GM21619 (cell line): ENCODE data around the gene MDC1.
"Not testable (repeated sequence)": the region's sequence is repeated elsewhere in the genome, so short reads cannot be mapped to it uniquely, and the experiment has no call there.

Experiments used
- ATAC-seq: cut with Tn5 transposase; IDR thresholded peaks from one replicate; pipeline ENCODE4 v1.9.1; 2021; ENCODE audit not compliant: unreplicated experiment

The MDC1 gene, protein sequence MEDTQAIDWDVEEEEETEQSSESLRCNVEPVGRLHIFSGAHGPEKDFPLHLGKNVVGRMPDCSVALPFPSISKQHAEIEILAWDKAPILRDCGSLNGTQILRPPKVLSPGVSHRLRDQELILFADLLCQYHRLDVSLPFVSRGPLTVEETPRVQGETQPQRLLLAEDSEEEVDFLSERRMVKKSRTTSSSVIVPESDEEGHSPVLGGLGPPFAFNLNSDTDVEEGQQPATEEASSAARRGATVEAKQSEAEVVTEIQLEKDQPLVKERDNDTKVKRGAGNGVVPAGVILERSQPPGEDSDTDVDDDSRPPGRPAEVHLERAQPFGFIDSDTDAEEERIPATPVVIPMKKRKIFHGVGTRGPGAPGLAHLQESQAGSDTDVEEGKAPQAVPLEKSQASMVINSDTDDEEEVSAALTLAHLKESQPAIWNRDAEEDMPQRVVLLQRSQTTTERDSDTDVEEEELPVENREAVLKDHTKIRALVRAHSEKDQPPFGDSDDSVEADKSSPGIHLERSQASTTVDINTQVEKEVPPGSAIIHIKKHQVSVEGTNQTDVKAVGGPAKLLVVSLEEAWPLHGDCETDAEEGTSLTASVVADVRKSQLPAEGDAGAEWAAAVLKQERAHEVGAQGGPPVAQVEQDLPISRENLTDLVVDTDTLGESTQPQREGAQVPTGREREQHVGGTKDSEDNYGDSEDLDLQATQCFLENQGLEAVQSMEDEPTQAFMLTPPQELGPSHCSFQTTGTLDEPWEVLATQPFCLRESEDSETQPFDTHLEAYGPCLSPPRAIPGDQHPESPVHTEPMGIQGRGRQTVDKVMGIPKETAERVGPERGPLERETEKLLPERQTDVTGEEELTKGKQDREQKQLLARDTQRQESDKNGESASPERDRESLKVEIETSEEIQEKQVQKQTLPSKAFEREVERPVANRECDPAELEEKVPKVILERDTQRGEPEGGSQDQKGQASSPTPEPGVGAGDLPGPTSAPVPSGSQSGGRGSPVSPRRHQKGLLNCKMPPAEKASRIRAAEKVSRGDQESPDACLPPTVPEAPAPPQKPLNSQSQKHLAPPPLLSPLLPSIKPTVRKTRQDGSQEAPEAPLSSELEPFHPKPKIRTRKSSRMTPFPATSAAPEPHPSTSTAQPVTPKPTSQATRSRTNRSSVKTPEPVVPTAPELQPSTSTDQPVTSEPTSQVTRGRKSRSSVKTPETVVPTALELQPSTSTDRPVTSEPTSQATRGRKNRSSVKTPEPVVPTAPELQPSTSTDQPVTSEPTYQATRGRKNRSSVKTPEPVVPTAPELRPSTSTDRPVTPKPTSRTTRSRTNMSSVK (N-terminal part only)

GRCh38 chr6:30717129-30717844 lies at the start of gene MDC1:
MDC1 (minus strand) TSS chr6:30717281; CDS start chr6:30715175, 2,106 bp downstream.
- ATAC-seq = peak; percentile 63

- no peak for ATAC-seq
Measured at GRCh38 chr6:30766461-30767157, 49.5 kb upstream of the MDC1 start.

GRCh38 chr6:30765495-30765894 lies 48.4 kb upstream of the MDC1 start:
- ATAC-seq = not testable (repeated sequence)

- ATAC-seq = not testable (repeated sequence)
Measured at GRCh38 chr6:30764490-30765043, 47.5 kb upstream of the MDC1 start.

DNA sequence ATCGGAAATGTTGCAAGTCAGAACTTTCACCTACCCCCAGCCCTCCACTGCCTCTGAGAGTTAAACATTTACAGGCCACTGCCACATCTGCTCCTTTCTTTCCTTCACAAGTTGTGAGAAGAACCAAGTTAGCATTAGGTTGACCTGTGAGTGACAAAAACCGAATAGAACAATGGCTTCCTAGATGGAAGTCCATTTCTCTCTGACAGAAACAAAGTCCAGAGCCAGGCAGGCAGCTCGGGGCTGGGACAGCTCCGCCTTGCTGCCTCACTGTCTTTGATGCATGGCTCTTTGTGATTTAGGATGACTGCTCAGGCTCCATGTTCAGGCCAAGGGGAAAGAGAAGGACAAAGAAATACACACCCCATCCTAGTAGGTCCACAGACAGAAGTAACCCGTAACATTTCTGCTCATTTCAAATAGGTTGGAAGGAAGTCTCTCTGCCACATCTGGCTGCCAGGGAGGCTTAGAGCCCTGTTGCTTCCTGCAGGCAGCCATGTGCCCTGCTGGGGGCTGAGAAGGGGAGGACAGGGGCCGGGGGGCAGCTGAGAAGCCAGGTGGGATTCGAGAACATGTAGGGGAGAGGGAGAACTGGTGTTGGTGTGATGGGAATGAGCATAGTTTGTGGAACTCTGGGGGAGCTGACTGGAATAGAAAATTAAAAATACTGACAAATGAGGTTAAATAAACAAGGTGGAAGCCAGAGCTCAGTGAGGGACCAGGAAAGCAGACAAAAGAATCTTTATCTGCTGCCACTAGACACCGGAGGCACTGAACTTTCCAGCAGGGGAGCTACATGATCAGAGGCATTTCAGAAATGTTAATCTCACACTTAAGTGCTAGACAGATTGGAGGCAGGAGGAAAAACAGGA lies 46.8 kb upstream of the MDC1 start:
- ATAC-seq = peak; percentile 38

DNA sequence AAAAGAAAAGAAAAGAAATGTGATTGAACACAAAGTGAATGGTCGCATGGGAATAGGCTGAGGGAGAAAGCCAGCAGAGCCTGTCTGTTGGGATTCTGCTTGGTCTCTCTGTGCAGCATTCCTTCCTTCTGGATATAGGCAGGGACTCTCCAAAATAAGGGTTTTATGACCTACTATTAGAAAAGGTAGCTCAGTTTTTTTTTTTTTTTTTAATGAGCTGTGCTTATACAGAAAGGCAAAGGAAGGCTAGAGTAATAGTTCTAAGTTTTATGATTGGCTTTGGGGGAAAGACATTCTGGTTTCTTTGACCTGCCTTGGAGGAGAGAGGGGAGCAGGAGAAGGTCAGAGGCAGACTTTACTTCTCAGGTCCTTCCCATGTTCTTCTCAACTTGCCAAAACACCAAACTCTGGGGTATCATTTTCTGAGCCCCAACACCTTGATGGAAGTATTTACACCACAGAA lies 46.1 kb upstream of the MDC1 start:
- no peak for ATAC-seq

GRCh38 chr6:30761791-30762429 lies 44.8 kb upstream of the MDC1 start:
- no peak for ATAC-seq

DNA sequence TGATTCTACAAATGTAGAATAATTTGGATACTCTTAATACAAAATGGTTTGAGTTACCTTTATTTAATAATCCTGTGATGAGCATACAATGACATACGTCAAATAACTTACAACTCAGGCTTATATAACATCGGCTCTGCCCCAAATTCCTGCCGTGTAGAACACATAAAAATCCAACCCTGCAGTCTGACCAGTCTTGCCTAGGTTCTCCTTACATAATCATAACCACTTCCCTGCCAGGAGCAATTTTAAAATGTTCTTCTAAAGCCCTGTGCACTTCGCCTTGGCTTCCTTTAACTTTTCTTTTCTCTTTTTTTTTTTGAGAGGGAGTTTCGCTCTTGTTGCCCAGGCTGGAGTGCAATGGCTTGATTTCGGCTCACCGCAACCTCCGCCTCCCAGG lies 43.5 kb upstream of the MDC1 start:
- ATAC-seq = no peak

GRCh38 chr6:30759575-30760239 lies 42.6 kb upstream of the MDC1 start:
- ATAC-seq = no peak

DNA sequence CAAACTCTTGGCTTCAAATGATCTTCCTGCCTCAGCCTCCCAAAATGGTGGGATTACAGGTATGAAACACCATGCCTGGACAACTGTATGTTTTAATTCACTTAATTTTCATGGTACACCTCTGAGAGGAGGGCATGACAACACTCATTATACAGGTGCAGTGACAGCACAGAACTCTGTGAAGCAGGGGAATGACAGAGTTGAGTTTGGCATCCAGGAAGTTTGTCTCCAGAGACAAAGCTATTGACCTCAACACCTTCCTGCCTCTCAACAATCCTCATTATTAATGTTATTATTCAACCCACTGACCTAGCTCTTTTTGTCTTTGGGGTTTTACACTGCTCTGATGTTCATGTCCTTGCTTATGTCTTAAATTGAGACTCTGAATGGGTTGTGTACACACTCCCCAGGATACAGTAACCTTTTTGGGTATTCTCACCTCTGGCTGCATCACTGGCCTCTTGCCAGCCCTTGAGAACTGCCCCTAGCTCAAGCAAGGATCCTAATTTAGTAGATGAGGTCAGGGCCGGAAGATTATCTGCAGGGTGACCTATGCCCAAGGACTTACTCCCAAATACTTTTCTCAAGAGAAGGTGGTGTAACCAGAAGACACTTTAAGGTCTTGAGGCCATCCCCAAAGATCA lies 40.3 kb upstream of the MDC1 start:
- no peak for ATAC-seq

- ATAC-seq = not testable (repeated sequence)
Measured at GRCh38 chr6:30756405-30757003, 39.4 kb upstream of the MDC1 start.

GRCh38 chr6:30754631-30755030 lies 37.5 kb upstream of the MDC1 start:
- no peak for ATAC-seq

DNA sequence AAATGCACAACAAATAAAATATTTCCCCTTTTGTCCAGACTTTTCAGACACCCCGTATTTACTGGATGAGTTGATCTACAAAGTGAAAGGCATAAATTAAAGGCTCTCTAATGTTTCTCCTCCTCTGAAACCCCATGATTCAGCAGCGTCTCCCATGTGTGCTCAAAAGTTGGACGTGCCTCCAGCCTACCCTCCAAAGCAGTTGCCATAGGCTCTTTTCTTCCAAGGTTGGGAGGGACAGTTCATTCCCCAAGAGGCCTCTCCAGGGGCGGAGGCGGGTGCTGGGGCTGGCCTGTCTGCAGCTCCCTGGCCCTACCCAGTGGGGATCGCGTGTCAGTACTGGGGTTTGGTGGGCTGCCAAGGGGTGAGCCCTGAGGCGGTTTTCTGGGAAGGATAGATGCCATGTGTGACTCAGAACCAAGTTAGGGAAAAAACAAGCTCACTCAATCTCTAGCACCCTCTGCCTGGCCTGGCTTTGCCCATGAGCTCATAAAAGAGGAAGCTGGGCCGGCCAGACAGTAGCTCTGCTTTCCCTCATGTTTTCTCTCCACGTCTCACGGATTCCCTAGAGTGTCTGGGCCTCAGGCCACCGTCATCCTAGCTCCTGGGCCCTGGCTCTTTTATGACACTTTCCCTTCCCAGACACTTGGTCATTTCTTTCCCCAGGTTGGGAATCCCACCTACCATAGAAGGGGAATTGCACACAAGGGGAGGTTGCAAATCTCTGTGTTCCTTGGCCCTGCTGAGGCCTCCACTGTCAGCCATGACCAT lies 35.3 kb upstream of the MDC1 start:
- ATAC-seq = no peak

GRCh38 chr6:30750379-30750668 lies 33.2 kb upstream of the MDC1 start:
- no peak for ATAC-seq

DNA sequence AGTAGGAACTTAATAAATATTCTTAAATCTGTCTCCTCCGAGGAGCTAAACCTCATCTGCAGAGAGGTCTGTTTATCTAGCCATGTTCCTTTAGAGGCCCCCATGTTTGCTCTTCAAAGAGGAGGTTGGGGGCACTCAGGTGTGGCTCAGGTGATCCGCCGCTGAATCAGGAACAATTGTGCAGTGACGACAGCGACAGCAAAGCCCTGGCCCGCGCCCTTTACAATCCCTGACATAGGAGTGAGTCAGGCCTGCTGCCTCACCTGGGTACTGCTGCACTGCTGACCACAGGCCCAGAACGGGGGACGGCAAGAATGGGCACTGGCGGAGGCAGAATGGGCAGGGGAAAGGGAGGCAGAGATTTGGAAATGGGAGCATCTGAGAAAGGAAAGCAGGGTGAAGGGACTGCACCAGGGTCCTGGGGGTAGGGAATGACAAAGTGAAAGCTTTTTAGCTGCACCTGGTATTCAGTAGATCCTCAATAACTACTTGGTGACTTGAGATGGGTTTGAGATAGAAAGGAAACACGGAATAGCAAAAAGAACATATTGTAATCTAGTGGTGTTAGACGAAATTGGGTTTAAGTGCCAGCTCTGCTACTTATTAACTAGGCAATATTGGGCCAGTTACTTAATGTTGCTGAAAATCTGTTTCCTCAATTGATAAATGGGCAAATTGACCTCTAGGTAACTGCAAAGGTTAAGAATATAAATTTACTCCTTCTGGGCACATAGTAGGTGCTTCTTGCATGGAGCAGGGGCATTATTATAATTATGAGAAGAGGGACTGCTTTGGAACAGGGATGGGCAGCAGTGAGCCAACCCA lies 32.7 kb upstream of the MDC1 start:
- no peak for ATAC-seq
